GM15510 (cell line): ENCODE data around the gene GLIS1.

ENCODE experiments used
- POLR2A ChIP-seq: IDR thresholded peaks from 3 replicates; pipeline ENCODE4 v1.6.1; 2011; ENCODE audit warnings: borderline replicate concordance; ENCODE audit not compliant: insufficient read length; ENCODE audit errors: extremely low read depth

GLIS1 gene

DNA sequence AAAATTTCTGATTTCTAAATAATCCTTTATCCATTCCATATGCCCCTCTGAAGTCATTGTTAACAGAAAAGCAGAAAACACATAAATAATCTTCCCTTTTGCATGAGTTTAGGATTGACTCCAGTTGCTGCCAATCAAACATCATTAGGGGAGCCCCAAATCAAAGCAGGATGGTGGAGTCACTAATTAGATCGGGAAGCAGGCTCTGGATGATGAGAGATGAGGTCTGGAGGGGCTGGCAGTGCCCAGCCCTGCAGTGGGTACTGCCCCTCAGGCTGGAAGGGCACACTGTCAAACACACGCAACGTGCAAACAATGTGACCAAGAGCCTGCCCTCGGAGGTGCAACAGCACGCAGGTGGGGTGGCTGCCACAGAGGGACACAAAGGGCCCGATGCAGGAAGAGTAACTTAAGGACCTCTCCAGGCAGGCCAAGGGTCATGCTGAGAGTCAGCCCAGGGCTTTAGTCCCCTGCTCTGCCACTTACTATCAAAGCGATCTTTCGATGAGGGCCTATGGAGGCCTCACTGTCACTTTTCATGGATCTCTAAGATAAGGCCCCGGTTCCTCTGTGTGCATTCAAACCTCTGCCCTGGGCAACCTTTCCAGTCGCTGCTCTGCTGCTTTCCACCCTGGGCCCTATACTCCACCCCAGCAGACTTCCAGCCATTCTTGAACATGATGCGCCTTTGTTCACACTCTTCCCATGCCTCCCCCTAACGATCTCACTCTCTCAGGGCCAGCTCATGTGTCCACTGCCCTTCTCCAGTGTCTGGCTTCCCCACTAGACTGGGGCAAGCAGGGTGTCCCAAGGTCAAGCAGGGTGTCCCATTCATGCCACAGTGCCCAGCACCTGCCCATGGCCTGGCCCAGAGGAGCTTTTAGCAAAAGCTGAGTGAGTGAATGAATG lies 180.9 kb downstream of the GLIS1 start:
- TF ChIP-seq POLR2A = no peak

DNA sequence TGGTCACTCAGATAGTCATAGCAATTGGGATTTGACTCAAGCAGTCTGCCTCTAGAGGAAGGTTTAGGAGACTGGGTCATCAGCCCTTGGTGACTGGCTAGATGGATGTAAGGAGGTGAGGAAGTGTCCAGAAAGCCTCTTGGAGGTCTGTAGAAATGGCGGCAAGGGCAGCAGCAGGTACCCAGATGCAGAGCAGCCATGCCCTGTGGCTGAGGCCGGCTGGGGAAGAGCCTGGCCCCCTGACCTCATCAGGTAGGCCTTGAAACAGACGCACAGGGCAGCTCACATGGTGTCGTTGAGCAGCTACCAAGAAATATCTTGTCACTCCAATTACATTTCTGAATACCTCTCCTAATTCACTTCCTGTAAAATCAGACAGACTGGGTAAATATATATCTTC lies 181.6 kb downstream of the GLIS1 start:
- TF ChIP-seq POLR2A = no peak

GRCh38 chr1:53556657-53557227 lies 182.2 kb downstream of the GLIS1 start:
- no peak for TF ChIP-seq POLR2A

- TF ChIP-seq POLR2A = no peak
Measured at GRCh38 chr1:53554592-53555305, 184.2 kb downstream of the GLIS1 start.

- no peak for TF ChIP-seq POLR2A
Measured at GRCh38 chr1:53553734-53554509, 185.0 kb downstream of the GLIS1 start.

- TF ChIP-seq POLR2A = no peak
Measured at GRCh38 chr1:53552981-53553733, 185.8 kb downstream of the GLIS1 start.

DNA sequence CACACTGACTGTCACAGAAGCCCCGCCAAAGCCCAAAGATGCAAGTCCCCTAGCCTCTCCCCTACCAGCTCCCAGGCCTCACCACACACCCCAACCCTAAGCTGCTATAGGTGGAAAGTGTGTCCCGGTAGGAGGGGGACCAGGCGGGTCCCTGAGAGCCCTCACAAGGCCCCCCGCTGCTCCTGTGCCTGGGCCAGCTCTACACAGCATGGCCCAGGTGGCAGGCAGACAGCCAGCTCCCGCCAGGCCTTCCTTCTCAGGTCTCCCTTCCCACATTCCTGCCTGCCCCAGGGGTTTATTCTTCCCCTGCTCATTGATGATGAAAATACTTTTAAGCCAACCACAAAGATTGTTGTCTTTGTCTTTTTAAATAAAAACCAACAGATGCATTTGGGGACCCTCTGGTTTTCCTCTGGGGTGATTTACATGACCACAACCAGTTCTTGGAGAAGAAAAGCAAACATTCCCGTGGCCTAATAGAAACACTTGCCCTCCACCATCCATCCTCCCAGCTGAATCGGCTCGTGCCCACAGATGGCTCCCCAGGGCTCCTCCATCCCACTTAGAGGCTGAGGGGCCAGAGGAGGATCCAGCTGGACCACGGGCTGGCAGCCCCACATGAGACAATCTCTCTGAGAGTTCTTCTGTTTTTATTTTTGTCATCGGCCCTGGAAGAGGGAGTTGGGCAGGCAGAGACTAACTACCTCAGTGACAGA lies 186.7 kb downstream of the GLIS1 start:
- TF ChIP-seq POLR2A = no peak

GRCh38 chr1:53551428-53551995 lies 187.5 kb downstream of the GLIS1 start:
- TF ChIP-seq POLR2A = no peak

- TF ChIP-seq POLR2A = no peak
Measured at GRCh38 chr1:53550201-53550741, 188.7 kb downstream of the GLIS1 start.

GRCh38 chr1:53549781-53550180 lies 189.2 kb downstream of the GLIS1 start:
- no peak for TF ChIP-seq POLR2A

GRCh38 chr1:53549287-53549686 lies 189.7 kb downstream of the GLIS1 start:
- no peak for TF ChIP-seq POLR2A

DNA sequence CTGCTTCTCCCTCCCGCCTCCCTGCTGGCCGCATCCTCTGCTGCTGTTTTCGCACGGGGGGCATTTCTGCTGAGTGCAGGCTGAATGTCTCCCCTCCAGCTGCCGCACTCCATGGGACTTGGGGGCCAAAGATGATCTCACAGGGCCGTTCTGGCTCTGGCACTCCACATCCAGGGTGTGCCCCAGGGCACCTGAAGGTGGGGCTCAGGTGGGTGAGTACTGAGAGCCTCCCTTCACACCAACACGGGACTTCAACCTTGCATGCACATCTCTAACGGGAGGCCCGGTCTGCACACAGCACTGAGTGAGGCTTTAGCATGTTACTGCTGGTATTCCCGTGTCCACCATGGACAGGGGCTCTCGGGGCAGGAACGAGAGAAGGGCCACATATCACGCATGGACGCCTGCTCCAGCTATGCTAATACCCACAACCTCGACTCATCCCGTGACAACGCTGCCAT lies 190.9 kb downstream of the GLIS1 start:
- TF ChIP-seq POLR2A = no peak
